Tibial nerve (tissue), 3 donors: ENCODE measurements around the gene COX7A2L.

Experiments
- CTCF ChIP-seq, 5 experiments: fragments of 200-600 bp in 3 of 5; fragments of 450-650 bp in 2 of 5; sonication (generic) in 3 of 5; IDR thresholded peaks; one replicate each; pipeline ENCODE4 v1.5.1; 2016 to 2019; ENCODE audit warnings: antibody characterized with exemption in 5 of 5, mild to moderate bottlenecking in 3 of 5, moderate library complexity in 2 of 5
- POLR2A ChIP-seq, 2 donors: fragments of 450-650 bp; IDR thresholded peaks; one replicate each; pipeline ENCODE4 v1.6.1; 2017; ENCODE audit warnings: antibody characterized with exemption in 2 of 2, mild to moderate bottlenecking in 2 of 2, moderate library complexity in 2 of 2

GRCh38 chr2:42337846-42338566, 23.0 kb downstream of the COX7A2L start:
- TF ChIP-seq CTCF (IDR thresholded peaks at IDR 0.05), result no peak
- TF ChIP-seq POLR2A (IDR thresholded peaks at IDR 0.05), result no peak
